Stimulated activated CD4-positive, alpha-beta T cell treated with anti-CD3 and anti-CD28 coated beads, Interleukin-15, amount 100 ng/mL, for 1 hour (primary cell): Measurements from ENCODE around the gene THBS1.

Source experiments
- DNase-seq, 2 donors: peaks; one replicate each; pipeline ENCODE4 v3.0.0-alpha.2; 2020; ENCODE audit warnings: low read depth in 1 of 2, low spot score in 1 of 2

The THBS1 gene

DNA sequence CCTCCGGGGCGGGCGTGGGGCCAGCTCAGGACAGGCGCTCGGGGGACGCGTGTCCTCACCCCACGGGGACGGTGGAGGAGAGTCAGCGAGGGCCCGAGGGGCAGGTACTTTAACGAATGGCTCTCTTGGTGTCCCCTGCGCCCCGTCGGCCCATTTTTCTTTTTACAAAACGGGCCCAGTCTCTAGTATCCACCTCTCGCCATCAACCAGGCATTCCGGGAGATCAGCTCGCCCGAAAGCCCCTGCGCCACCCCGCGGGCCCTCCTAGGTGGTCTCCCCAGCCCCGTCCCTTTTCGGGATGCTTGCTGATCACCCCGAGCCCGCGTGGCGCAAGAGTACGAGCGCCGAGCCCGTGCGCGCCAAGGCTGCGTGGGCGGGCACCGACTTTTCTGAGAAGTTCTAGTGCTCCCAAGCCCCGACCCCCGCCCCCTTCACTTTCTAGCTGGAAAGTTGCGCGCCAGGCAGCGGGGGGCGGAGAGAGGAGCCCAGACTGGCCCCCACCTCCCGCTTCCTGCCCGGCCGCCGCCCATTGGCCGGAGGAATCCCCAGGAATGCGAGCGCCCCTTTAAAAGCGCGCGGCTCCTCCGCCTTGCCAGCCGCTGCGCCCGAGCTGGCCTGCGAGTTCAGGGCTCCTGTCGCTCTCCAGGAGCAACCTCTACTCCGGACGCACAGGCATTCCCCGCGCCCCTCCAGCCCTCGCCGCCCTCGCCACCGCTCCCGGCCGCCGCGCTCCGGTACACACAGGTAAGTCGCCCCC lies at the start of gene THBS1:
TSS of gene THBS1 (plus strand) at position 595 of the 757 bp plus-strand sequence. CDS start 779 bp downstream, outside the sequence.
- DNase-seq, result peak in 1 of 2 donors; percentile 6

DNA sequence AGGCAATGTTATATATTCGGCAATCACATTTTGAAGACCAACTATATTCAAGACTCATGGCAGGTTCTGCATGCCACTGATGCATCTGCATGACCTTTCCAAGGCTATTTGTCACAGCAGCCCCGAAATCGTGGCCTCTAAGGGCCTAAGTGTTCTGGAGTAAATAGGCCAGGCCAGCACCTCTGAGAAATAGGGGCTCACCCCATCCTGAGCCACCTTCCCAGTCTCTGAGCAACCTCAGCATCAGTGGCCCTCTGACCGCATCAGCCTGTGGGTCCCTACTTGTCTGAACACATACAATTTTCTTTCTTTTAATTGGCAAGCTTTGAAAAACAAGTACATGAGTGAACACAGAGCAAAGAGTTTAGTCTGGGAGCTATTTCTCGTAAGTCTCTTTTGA lies 45.9 kb upstream of the THBS1 start:
- no peak for DNase-seq

DNA sequence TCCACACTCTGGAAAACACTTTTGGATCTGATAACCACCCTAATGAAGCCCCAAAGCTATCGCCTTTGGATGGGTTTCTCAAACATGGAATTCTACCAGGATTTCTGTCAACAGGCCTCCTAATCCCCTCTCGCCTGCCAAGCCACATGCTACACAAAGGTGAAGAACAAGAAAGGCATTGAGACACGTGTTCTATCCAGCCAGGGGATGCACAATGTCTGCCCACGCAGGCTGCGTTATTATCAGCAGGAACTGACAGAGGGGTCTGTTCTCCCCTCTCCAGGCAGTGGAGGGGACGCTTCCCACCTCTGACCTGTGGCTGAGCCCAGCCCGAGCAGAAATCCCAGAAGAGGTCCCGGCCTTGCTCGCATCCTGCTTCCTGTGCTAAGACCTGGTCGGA lies 45.4 kb upstream of the THBS1 start:
- no peak for DNase-seq

DNA sequence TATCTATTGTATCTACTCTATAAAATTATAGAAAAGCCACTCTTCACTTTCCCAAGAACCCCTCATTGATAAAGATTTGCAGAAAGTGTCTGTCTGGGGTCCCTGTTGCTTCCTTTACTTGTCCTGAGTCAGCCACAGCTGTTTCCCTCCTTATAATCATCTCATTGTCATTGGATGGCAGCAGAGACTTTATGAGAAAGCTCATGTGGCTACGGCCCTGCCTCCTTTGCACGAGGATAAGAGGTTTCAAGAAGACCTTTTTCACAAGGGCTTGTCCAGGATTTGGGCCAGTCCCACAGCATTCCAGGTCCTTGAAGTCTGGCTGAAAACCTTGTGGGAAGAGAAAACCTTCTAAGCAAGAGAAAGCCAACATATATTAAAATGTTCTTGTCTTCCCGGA lies 41.9 kb upstream of the THBS1 start:
- DNase-seq, result no peak

DNA sequence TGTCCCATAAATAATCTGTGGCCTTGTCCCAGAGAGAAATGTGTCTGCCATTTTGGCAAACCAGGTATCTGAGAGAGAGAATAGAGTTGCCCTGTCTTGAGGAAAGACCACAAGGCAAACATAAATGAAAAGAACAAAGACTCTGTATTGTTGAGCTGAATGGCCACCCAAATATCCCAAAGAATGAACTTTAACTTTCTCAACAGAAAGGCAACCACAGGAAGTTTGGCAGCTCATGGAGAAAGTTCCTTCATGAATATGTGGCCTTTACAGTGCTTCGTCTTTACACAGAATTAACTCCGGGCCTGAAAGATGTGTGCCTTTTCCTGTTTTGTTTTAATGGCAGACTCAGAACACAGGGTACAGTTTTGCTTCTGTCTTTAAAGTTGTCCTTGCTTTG lies 41.4 kb upstream of the THBS1 start:
- no peak for DNase-seq

DNA sequence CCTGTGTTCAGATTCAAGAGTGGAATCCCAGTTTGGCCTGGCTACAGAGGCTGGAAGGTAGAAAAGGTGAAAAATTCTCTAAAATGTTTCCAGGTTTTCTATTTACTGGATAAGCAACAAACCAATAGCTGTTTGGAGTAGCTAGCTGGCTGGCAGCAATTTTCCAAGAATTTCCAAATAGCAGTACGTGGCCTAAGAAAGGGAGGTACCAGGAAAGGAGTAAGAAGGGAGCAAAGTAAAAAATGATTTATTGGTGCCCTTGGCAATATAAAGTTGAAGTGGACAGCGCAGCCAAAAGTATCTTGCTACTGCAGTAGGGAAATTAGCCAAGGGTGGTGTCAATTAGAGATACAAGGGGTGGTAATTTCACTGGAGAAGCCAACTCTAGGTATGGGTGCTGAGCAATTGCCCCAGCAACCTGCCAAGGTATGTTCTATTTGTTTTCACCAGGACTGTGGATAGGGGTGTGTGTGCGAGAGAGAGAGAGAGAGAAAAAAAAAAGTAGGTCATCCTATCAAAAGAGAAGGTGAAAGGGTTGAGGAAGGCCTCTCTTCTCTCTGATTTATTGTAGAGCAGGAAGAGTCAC lies 40.8 kb upstream of the THBS1 start:
- no peak for DNase-seq

DNA sequence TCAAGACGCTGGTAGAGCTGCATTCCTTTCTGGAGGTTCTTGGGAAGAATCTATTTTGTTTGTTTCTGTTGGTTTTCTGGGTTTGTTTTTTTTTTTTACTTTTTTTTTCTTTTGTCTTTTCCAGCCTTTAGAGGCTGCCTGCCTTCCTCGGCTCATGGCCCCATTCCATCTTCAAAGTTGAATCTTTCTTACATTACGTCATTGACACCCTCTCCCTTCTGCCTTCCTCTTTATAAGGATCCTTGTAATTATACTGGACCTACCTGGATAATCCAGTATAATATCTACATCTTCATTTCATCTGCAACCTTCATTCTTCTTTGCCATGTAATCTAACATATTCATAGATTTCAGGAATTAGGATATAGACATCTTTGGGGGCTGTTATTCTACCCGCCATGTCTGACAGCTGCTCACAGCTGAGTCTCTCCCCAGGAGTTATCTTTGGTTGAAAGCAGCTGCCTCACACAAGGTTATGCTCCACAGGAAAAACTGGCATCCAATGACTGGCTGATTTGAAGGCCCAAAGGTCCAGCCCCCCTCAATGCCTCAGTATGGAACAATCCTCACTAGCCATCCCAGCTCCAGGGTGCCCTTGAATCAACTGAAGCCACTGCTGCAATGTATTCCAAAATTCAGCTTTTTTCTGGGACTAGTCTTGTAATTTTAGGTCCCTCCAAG lies 38.4 kb upstream of the THBS1 start:
- no peak for DNase-seq

DNA sequence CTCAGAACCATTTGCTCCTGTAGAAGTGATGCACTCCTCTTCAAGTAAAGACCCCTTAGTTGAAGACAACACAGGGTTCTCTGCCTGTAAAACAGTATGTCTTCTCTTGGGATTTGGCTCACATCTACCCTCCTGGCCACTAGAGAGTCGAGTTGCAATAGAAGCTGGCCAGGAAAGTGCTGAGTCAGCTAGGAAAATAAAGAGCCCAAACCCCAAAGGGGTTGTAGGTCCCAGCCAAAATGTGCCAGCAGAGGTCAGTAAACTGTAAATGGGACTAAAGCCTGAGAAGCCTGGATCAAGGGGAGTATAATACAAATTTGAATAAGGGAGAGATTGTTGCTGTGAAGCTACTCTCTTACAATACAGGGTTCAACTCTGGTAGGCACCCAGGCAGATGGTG lies 37.2 kb upstream of the THBS1 start:
- DNase-seq, result no peak

DNA sequence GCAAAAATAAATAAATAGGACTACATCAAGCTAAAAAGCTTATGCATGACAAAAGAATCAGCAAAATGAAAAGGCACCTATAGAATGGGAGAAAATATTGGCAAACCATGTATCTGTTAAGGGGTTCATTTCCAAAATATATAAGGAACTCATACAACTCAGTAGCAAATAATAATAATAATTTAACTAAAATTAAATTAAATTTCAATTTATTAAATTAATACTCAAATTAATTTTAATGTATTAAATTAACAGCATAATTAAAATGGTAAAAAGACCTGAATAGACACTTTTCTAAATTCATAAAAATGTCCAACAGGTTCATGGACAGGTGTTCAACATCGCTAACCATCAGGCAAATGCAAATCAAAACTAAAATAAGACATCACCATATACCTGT lies 34.0 kb upstream of the THBS1 start:
- no peak for DNase-seq

DNA sequence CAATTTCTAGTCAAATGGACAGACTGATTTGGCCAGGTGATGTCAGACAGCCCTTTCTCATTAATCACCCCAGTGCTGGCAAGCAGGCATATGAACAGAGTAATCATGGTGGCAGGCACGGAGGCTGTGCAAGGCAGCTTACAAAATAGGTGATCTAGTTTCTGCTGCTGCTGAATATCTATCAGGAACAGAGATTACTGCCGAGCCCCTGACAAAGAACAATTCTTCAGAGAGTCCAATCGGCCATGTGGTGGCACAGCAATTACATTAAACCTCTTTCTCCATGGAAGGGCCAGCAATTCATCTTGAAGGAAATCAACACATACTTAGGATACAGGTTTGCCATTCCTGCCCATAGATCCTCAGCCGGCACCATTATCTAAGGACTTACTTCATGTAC lies 32.3 kb upstream of the THBS1 start:
- DNase-seq, result no peak

DNA sequence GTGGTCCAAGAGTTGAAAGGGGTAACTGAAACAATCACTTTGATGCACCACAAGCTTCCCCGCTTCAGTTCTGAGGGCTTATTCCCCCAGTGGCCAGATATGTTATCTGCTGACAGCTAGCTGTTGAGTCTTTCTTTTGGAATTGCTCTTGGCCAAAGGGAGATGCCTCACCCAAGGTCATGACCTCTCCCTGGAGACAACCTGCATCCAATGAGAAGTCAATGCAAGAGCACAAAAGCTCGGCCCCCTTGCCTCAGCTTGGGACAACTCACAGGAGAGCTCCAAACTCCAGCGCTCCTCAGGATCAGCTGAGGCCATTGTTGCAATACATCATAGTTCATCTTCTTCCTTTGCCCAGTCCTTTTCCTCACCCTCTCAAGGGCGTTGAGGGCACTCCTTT lies 31.0 kb upstream of the THBS1 start:
- DNase-seq, result no peak

DNA sequence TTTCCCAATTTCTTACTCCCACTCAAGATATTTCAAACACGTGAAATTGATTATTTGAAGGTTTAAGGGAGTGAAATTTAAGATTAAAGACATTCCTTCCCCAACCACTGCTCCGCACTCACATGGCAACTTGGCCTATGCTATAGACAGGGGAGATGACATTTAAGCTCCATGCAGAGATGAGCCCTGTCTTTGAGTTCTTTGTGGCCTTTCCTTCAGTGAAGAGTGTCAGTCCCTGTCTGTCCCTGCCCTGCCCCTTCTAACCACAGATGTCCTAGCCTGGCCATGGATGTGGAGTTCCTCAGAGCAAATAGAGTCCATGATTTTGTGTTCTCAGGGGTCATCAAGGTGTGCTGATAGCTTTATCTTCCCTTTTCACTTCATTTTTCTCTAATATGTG lies 29.4 kb upstream of the THBS1 start:
- DNase-seq, result no peak

DNA sequence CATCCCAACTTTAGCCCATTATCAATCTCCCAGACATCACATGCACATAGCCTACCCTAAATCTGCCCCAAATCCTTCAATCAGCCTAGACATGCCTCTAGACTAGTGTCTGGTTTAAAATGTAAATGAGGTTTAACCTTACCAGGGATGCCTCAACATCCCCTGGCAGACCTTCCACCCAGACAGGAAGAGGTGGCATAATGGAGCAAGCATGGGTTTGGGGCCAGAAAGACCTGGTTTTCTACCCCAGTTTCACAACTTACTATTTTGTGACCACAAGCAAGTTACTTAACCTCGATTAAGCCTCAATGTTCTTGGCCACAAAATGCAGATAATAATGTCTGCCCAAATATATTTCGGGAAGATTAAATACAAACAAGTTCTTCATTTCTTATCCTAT lies 28.3 kb upstream of the THBS1 start:
- DNase-seq, result no peak

DNA sequence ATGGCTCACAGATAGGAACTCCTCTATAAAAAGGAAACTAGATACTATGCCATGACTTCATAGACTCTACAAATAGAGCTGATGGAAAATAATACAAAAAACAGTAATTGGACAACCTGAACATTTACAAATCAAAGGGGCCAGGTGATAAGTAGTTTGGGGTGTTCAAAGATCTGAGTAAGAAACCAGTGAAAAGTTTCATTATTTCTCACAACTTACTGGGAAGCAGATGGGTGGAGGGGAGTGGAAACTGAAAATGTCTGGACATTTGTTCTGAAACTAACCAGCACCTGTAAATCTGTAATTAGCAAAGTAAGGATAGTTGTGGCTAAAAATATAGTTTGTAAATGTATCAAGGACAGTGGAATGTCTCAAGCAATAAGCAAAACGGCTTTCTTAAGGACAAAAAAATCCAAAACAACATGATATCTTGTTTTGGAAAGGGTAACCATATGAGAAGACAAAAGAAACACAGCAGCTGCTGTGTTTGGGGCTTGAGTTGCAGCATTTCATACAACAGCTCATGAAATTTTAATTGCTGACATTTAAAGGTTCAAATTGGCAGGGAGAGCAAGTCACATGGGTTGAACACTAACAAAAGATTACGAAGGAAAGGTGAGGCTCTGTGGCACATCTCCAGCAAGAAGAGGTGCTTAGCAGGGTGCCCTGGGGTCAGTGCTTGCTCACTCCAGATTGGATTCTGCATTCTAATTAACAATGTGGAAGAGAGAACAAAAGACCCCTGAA lies 26.8 kb upstream of the THBS1 start:
- no peak for DNase-seq

DNA sequence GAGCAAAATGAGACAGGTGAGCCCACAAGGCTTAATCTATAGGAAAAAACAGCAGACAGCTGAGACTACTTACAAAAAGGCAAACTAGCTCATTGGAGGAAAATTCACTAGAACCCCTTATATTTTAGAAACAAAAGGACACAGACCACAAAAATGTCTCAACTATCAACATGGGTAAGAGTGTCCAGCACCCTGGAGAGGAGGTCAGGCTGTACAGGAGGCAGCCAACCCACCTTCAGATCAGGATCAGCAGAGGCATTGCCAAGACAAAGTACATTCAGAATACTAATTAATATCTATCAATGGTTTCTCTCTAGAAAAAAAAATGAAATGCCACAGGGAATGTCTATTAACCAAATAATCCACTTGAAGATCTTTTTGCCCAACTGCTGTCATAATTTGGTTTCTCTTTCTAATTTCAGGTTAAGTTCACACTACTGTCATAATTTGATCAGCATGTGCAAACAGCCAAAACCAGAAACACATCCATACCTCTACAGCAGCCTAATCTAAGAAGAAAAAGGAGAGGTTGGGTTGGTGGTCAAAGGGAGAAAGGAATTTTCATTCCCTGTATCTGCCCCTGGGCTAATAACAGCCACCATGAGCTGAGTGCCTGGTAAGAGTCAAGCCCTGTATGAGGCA lies 26.0 kb upstream of the THBS1 start:
- no peak for DNase-seq

DNA sequence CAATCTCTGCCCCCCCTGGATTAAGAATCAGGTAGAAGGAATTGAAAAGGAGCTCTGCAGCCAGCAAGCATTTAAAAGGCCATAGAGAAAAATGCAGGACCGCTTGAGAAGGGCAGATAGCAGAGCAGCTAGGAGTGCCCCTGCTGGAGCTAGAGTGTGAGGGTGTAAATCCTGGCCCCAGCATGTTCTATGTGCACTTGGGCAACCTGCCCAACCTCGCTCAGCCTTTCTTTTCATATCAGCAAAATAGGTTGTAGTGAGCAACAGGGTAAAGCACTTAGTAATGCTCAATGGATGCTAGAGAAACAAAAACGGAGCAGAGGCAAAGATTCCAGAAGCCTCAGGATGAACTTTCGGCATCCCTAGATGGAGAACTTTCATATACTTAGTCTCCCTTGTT lies 25.0 kb upstream of the THBS1 start:
- DNase-seq, result no peak

DNA sequence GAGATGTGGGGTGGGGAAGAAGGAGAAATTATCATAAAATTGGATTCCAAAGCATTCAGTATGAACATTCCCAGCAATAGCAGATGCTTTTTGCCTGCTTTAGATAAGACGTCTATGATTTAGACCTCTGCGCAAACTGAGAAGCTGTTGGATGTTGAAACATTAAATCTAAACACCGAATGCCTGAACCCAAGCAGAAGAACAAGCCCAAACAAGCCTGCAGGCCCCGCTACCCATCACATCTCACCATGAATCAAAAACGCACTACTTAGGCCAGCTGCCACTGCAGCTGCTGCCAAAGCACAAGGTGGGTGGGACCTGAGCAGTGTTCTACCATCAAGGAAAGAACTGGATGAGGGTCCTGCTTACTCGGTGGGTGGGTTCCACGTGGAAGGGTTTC lies 24.4 kb upstream of the THBS1 start:
- DNase-seq, result no peak

DNA sequence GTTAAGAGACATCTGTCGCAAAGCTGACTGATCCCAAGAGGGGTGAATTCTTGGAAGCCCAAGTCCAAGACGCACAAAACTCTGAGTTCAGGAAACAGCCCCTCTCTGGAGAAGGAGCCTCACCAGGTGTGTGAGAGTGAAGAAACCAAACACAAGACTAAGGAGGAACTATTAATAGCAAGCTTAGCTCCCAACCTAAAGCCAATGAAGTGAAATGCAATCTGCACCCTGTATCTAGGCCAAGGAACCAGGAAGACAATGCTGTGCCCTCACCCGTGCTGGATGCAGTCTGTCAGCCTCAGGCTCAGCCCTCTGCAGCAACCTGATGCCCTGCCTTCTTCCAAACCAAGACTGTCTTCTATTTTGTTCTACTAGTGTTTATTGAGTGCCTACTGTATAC lies 22.5 kb upstream of the THBS1 start:
- no peak for DNase-seq

DNA sequence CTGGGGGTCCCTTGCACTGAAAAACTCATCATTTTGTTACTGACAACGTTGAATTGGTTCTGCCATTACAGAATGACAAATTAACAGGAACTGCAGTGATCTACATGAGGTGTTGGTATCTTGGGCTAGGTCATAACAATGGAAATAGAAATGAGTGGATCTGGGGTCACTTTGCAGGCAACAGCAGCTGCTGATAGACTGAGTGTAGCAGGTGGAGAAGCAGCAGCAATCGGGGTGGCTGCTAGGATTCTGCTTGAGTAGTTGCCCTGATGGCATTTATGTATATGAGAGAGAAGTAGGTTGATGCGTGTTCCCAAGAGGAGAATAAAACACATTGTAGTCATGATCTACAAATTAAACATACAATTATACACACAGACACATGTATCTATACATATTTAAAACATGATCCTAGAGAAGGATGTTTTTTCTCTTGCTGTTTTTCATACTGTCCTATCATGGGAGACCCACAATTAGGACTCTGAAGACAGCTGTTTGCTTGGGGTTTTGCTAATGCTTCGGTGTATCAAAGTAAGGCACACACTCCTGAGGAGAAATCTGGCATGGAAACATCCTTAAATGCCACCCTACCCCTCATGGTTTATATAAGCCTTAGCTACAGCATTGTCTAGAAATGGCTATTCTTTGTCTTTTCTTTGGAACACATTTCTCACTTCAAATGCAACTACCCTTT lies 15.8 kb upstream of the THBS1 start:
- DNase-seq, result no peak

DNA sequence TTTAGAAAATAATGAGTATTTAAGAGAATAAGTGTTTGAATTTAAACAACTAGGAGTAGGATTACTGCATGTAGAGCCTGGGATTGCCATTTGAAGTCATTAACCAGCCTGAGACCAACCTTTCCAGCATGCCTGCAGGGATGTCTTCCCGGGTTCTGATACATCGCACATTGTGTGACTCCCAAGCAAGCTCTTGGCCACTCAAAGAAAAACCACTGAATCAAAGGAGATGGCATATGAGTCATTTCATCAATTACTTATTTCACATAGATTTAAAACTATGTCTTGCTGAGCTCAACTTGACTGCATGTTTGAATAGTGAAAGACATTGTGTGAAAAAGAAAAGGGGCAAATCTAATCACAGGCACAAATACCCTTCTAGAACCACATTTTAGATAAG lies 15.0 kb upstream of the THBS1 start:
- no peak for DNase-seq

DNA sequence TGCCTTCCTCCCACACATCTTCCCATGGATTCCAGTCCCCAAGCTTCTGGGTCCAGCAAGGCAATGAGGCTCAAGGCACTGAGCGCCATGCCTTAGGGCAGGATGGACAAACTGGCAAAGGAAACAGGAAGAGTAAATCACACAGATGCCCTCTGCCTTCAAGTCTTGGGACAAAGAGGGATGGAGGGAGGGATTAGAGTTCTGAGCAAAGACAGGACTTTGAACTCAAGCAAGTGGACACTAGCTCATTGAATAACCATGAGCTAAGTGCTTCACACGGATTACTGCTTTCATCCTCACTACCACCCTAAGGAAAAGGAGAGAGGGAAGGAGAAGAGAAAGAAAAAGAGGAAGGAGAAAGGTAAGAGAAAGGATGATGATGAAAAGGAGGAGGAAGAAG lies 7.6 kb upstream of the THBS1 start:
- DNase-seq, result no peak
